Sciatic nerve (tissue), 2 donors: ENCODE data around the gene NAP1L4. TPM values are rescaled to one million over a fixed set of nuclear protein-coding genes. Genes with fewer than 3 reads are reported as not detected.

Experiments used
- ATAC-seq: fragments of 200-7000 bp; cut with Tn5 transposase; one replicate; pipeline ENCODE4 v1.9.1; 2020; ENCODE audit warnings: mild to moderate bottlenecking, moderate library complexity
- DNase-seq: peaks from one replicate; pipeline ENCODE4 v3.0.0-alpha.2; 2020; ENCODE audit warnings: low spot score
- intact Hi-C: fragments of 100-400 bp; cut with DNase I; formaldehyde crosslinking; loops from one replicate; pipeline ENCODE4 v1.14.2; 2022
- total RNA-seq: library from RNA; stranded (reverse); fragmentation: NEBNext Ultra II Directional; extraction: Animal tissue kit (Norgen Biotek cat#: 25700); gene quantifications from one replicate; pipeline ENCODE4 v1.2.1, GENCODE V29; 2021
- donor health status: DM: no; HTN: no; CAD: no.
- donor health status: DM: no; HTN: no; CAD: no.

The NAP1L4 gene
- total RNA-seq, 1 donor from 2014 or later, result 173 TPM

DNA sequence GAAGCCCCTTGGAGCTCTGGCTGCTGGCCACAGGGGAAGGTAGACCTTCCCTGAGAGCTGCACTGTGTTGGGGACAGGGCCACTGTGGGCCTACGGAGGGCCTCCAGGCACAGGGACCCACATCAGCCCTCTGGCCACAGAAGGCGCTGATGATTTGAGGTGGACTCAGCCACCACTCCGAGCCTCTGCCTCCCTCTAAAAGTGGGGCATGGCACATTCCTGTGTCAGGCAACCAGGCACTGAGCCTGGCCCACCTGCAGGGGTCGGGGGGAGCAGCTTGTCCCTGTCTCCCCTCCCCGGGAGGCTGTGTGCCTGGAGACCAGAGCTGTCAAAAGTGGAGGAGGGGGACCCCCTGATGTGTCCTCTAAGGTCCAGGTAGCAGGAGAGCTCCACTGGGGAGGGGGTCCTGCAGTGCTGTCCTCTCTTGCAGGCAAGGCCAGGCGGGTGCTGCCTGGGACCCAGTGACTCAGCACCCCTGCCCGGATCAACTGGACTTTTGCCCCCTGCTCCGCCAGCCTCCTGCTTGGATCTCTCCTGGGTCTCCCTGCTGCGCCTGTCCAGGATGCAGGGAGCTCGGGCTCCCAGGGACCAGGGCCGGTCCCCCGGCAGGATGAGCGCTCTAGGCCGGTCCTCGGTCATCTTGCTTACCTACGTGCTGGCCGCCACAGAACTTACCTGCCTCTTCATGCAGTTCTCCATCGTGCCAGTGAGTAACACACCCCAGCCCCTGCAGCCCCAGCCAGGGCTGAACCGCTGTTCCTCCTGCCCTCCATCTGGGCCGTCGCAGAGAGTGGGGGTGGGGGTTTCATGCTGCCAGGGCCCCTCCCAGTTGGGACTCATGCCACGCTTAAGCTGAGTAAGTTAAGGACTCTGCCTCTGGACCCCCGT is 89.1 kb downstream of the NAP1L4 start:
- intact Hi-C loops, result loop anchor here (10.0 kb wide), 1 partner anchor 708 kb away; no protein-coding TSS in a partner anchor
- ATAC-seq (no peak), DNase-seq (no peak)

DNA sequence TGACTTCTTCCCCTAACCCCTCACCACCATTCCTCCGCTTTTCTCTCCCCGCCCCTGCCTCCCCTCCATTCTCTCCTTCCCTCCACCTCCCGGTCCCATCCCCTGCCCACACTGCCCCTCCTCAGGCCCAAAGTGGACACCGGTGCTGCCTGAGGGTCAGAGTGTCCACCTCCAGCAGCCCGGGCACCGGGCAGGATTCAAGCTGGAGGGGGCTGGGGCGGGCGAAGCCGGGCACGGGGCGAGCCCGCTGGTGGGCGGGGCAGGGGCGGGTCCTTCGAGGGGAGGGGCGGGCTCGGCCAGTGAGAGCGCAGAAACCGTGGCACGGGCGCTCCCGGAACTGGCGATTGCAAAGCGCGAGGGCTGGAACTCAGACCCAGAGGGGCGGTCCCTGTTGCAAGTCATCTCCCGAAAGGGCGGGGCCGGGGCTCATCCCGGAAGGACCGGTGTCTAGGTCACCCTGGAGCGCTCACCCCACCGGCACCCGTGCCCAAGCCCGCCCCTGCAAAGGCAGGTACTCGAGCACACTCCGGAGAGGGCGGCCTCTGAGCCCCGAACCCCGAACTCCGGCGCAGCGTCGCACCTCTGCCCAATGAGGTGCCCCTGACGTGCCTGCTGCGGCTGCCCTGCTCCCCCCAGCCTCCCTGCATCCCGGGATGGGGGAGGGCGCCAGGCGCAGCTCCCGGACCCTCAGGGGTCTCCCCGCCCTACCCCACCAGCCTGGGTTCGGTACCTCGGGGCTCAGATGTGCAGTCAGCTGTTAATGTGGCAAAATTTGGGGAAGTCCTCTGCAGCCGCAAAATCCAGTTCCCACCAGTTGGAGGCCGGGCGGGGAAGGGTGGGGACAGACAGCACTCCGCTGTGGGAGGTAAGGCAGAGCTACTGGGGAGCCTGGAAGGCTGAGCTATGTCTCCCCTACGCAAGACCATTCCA is 90.0 kb downstream of the NAP1L4 start:
- DNase-seq (peak; percentile 96), ATAC-seq (peak; percentile 91)
- intact Hi-C loops, result loop anchor here (10.0 kb wide), 1 partner anchor 707 kb away; no protein-coding TSS in a partner anchor

DNA sequence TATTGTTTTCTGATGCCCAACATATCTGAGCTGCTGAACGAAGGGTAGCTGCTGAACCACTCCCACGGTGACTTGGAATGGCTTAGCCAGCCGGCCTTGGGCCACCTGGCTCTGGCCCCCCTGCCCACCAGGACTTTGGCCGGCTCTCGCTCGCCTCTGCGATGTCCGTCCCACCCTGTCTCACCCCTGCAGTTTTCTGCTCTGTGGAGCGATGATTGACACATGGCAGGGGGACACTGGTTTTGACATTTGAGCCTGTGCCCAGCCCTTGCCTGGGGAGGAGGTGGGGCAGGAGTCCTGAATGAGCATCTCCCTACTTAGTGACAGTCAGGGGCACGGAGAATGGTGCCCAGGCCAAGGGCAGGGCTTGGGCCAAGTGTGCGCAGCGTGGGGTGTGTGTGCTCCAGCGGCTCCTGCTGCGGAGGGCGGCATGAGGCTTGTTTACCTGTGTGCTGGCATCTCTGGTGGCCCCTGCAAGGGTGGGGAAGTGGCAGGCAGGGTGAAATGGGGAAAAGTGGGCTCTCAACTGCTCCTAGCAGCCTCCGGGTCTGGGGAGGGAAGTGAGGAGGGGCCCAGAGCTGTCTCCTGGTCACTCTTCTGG is 90.8 kb downstream of the NAP1L4 start:
- DNase-seq (no peak), ATAC-seq (peak; percentile 2)
- intact Hi-C loops, result loop anchor here (10.0 kb wide), 1 partner anchor 706 kb away; no protein-coding TSS in a partner anchor

DNA sequence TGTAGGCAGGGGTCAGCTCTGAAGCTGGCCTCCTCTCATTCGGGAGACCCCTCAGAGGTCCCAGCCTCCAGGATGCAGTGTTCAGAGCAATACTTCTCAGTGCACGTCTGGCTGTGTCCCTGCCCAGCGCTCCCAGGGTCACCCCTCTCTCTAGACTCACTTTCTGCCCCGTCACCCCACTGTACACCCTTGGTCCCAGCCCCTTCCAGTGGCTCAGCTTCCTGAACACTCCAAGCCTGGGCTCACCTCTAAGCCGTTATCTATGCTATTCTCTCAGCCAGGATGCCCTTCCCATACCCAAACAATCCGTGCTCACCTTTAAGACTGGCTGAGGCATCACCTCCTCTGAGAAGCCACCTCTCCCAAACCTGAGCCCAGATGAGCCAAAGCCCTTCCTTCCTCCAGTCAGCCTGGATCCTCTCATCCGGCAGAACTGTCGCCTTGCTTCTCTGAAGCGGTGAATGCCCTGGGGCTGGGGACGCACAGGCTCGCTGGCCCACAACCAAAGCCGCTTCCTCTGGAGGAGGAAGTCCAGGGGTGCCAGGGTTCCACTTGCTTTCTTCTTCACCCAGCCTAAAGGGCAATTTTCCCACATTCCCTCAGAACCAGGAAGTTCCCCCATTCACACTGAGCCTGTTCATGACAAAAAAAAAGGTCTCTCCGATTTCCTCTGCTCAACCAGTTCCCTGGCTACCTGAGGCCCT is 92.9 kb downstream of the NAP1L4 start:
- DNase-seq (no peak), ATAC-seq (no peak)
- intact Hi-C loops, result loop anchor here (10.0 kb wide), 1 partner anchor 594 kb away; the partner anchor contains the start of genes C11orf21 and TSPAN32

DNA sequence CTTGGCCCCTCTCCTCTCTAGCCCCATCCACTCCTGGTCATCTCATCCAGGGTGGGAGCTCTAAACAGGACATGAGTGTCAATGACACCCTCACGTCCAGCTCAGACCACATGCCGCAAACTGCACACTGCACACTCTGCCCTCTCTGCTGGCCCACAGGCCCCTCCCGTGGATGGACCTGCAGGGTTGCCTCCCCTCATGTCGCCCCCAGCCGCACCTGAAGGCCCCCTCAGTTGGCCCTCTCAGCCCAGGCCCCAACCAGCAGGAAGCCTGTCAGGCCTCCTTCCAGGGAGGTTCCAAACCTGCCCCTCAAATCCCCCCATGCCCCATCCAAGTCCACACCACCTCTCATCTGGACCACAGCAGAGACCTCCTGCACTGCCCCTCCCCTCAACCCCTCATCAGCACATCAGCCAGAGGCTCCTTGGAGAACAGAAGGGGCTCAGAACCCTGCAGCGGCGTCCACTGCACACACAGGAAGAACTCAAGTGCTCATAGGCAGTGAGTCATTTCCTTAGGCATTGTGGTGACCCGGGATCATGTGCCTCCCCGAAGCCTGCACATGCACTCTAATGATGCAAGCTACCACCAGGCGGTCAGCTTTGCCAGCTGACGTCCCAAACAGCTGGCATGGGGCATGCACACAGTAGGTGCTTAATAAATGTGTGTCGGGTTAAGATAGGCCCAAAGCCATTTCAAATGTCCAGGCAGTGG is 93.6 kb downstream of the NAP1L4 start:
- no peak for DNase-seq
- peak; percentile 31 for ATAC-seq

DNA sequence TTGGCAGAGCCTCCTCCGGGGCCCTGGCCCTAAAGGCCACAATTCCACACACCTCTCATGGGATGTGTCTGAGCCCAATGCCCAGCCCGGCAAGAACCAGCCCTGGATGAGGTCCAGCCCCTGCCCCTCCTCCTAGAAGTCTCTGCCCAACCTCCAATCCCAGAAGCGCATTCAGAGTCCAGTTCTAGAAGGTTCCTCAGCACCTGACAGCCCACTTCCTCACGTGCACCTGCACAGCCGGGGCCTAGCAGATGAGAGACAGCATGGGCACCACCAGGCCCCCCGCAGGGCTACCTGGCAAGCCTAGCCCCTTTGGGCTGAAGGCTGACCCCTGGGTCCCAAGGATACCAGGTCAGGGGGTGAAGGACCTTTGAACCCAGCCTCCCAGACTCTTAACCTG is 95.1 kb downstream of the NAP1L4 start:
- ATAC-seq (no peak), DNase-seq (no peak)
- intact Hi-C loops, result loop anchor here (10.0 kb wide), 1 partner anchor 592 kb away; the partner anchor contains the start of genes C11orf21 and TSPAN32

More for the DNA sequence above, 93.6 kb downstream of the NAP1L4 start:
- intact Hi-C loops, result loop anchor here (10.0 kb wide), 1 partner anchor 594 kb away; the partner anchor contains the start of genes C11orf21 and TSPAN32

DNA sequence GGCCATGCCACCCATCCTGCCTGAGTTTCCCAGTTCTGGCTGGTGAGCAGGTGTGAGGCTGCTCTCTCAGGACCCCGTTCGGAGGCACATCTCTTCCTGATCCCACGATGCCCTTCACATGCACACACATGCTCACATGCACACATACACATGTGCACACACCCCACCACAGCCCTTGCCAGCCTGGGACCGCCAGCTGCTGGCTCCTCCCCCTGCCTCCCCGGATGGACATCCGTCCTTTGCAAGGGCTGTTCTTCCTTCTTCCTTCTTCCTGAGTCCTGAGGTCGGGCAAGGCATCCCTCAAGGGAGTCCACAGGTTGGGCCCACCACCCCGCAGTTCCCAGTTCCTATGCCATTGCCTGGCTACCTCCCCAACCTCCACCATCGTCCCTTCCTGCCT is 96.1 kb downstream of the NAP1L4 start:
- no peak for ATAC-seq
- intact Hi-C loops, result loop anchor here (10.0 kb wide), 1 partner anchor 591 kb away; the partner anchor contains the start of genes C11orf21 and TSPAN32

More for the DNA sequence above, 96.1 kb downstream of the NAP1L4 start:
- DNase-seq, result no peak

Other genes with a start within 250 kb of the NAP1L4 start
- gene CDKN1C, start 106.6 kb downstream of the NAP1L4 start, total RNA-seq, result 186 TPM
- 7.5 TPM for gene PHLDA2, start 62.9 kb downstream of the NAP1L4 start, total RNA-seq
- 42.3 TPM for gene CARS1, start 65.1 kb upstream of the NAP1L4 start, total RNA-seq
- 58.3 TPM for gene OSBPL5, start 173.0 kb upstream of the NAP1L4 start, total RNA-seq
- not detected for gene MRGPRG, start 226.5 kb upstream of the NAP1L4 start, total RNA-seq
- not detected for gene MRGPRE, start 240.1 kb upstream of the NAP1L4 start, total RNA-seq